GM20431 (cell line): ENCODE results near the gene ADSS2.
"Not testable (repeated sequence)": the region's sequence is repeated elsewhere in the genome, so short reads cannot be mapped to it uniquely, and the experiment has no call there.

Experiments used
- in situ Hi-C: fragments of 300-500 bp; cut with MseI, MboI; formaldehyde crosslinking; loops from one replicate; pipeline ENCODE4 v1.15.0; 2020; ENCODE audit warnings: low sequenced_read_pairs; ENCODE audit not compliant: unreplicated experiment

Gene ADSS2

DNA sequence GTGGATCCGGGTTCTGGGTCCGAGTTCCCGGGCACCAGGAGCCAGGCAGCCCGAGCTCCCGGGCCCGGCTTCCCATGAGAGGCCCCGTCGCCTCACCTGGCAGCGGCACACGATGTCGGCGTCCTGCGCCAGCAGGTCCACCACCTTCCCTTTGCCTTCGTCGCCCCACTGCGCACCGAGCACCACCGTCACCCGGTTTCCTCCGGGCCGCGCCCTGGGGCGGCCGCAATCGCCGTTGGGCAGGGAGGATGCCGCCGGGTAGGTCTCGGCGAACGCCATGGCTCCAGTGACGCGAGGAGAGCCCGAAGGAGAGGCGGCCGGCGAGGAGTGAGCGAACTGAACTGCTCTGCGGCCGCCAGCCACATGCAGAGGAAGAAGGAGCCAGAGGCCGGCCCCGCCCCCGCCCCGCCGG, at the start of gene ADSS2:
ADSS2 (minus strand) TSS at position 371 of the 412 bp plus-strand sequence; CDS start at position 279, 92 bp downstream.
- in situ Hi-C loops = no loop called here

DNA sequence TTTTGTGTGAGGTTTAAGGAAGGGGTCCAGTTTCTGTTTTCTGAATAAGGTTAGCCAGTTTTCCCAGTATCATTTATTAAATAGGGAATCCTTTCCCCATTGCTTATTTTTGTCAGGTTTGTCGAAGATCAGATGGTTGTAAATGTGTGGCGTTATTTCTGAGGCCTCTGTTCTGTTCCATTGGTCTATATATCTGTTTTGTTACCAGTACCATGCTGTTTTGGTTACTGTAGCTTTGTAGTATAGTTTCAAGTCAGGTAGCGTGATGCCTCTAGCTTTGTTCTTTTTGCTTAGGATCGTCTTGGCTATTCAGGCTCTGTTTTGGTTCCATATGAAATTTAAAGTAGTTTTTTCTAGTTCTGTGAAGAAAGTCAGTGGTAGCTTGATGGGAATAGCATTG, 48.8 kb upstream of the ADSS2 start:
- in situ Hi-C loops = not testable (repeated sequence)

DNA sequence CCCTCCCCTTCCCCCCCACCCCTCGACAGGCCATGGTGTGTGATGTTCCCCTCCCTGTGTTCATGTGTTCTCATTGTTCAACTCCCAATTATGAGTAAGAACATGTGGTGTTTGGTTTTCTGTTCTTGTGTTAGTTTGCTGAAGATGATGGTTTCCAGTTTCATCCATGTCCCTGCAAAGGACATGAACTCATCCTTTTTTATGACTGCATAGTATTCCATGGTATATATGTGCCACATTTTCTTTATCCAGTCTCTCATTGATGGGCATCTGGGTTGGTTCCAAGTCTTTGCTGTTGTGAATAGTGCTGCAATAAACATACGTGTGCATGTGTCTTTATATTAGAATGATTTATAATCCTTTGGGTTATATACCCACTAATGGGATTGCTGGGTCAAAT, 47.8 kb upstream of the ADSS2 start:
- in situ Hi-C loops = not testable (repeated sequence)

DNA sequence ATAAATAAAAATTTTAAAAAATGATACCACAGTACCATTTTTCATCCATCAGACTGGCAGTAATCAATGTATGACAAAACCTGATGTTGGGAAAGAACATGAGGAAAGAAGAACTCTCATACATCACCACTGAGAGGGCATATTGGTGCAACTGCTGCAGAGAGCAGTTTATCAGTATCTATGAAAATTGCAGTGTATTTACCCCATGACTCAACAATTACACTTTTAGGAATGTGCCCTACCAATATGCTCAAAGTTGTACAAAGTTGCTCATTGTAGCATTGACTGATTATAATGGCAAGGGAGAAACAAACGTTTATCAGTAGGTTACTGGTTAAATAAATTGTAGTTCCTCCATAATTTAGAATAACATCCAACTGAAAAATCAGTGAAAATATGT, 46.1 kb upstream of the ADSS2 start:
- in situ Hi-C loops = no loop called here

DNA sequence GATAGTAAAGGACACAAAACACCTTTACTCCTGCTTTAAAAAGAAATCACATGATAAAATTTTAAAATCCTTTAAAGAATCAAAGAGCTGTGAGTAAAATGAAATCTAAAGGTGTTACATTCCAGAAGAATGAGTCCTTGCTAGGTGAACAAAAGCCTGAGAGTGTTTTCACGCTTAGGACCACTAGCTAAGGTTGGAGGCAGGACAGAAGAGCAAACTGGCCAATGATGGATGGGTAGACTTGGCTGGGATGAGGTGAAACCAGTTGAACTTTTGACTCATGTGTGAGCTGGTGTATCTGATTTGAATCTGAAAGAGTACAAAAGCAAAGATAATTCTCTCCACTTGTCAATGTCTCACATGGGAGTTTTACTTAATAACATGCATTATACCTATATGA, 44.5 kb upstream of the ADSS2 start:
- in situ Hi-C loops = no loop called here

DNA sequence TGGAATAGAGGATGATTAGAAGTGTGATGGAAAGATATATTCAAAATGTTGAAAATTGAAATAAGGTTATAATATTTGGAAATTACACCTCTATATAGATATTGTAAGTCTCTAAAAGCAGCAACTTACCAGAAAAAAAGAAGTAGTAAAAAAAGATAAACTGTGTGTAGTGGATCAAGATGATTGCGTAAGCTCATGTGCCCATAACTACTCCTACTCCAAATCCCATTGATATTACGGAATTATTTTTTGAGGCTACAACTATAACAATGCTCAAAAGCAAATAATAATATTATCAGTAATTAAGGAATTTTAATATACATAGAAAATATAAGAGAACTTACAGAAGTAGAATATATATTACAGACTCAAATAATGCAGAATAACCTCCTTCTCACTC, 42.9 kb upstream of the ADSS2 start:
- in situ Hi-C loops = no loop called here

DNA sequence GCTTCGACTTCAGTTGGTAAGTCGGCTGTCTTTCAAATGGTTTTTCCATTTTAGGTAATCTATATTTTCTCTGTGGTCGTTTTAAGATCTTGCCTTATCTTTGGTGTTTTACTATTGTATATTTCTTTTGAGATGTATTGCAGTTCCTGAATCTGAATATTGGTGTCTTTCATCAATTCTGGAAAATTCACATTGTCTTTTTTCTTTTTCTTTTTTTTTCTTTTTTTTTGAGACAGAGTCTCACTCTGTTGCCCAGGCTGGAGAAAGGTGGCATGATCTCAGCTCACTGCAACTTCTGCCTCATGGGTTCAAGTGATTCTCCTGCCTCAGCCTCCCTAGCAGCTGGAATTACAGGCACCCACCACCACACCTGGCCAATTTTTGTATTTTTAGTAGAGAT, 33.3 kb upstream of the ADSS2 start:
- in situ Hi-C loops = not testable (repeated sequence)

DNA sequence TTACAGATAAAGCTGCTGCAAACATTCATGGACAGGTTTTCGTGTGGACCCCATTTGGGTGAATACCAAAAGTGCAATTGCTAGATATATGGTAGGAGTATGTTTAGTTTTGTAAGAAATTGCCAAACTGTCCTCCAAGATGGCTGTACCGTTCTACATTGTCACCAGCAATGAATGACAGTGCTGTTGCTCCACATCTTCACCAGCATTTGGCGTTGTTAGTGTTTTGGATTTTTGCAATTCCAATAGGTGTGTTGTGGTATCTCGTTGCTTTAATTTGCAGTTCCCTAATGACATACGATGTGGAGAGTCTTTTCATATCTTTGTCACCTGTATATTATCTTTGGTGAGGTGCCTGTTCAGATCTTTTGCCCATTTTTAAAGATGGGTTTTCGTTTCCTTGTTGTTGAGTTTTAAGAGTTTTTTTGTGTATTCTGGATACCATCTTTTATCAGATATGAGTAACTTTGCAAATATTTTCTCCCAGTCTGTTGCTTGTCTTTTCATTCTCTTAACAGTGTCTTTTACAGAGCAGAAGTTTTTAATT, 21.4 kb upstream of the ADSS2 start:
- in situ Hi-C loops = no loop called here

DNA sequence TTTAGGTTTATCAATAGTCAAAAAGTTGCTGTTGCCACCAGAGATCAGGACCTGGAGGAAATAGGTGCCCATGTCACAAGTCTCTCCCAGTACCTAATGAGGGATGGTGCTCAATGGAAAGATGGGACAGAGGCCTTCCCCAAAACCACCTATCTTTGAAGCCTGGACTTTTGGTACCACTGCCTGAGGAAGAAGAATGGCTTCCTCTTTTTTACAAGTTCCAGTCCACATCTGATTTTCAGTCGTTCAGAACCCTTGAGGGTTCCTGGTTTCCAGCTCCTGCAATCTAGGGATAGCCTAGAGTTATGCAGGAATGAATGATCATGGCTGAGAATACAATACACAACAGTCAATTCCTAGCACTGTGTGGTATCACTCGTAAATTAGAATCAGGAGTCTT, 15.0 kb upstream of the ADSS2 start:
- in situ Hi-C loops = no loop called here

DNA sequence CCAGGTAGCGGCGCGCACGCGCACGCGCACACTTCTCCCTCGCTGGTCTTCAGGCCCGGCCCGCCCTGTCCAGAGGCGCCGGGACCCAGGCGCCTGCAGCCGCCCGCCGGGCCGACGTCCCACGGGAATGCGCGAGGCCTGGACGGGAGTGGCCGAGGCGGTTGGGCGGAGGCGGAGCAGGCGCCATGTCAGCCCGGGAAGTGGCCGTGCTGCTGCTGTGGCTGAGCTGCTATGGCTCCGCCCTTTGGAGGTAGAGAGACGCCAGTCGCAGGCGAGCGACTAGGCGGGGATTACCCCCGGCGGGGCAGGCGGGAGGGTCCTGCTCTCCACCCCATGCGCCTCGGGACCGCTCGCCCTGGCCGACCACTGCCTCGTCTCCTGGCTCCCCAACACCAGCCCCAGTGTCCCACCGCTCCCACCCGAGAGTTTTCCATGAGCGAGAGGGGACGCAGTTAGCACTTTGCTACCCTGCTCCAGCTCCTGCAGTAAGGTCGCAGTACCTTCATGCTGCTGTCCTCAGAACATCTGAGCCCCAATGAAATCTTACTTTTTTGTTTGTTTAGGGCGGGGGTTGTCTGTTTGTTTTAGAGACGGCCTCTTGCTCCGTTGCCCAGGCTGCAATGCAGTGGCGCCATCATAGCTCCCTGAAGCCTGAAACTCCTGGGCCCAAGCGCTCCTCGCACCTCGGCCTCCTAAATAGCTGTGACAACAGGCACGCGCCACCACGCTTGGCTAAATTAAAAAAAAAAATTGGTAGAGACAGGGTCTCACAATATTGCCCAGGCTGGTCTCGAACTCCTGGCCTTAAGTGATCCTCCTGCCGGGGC, 9.7 kb upstream of the ADSS2 start, which contains the start of gene CATSPERE:
CATSPERE (plus strand) TSS at position 29 of the 827 bp plus-strand sequence; CDS start at position 186, 157 bp downstream.
- in situ Hi-C loops = no loop called here

DNA sequence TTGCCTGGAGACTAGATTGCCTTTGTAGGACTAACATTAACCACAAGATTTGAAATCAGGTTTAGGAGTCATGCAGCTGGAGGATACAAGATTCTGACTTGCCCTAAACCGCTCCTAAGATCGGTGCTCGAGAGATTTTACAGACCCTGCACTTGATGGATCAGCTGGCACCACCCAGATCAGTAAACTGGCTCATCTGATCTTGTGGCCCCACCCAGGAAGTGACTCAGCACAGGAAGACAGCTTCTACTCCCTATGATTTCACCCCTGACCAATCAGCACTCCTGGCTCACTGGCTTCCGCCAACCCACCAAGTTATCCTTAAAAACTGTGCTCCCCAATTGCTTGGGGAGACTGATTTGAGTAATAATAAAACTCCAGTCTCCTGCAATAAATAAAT, 8.5 kb upstream of the ADSS2 start:
- in situ Hi-C loops = no loop called here

DNA sequence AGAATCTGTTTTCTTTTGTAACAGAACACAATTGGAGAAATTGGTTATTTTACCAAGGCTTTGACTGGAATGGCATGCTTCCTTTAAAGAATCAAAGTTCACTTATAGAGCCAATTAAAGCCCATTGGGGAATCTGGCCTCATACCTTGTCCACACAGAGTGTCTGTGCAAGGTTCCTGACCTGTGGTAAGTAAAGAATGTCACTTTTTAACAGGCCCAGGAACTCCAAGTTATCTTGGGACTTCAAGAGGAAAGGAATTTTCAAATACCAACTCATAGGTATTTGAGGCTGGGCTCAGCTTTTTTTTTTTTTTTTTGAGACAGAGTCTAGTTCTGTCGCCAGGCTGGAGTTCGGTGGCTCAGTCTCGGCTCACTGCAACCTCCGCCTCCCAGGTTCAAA, 7.1 kb upstream of the ADSS2 start:
- in situ Hi-C loops = no loop called here

DNA sequence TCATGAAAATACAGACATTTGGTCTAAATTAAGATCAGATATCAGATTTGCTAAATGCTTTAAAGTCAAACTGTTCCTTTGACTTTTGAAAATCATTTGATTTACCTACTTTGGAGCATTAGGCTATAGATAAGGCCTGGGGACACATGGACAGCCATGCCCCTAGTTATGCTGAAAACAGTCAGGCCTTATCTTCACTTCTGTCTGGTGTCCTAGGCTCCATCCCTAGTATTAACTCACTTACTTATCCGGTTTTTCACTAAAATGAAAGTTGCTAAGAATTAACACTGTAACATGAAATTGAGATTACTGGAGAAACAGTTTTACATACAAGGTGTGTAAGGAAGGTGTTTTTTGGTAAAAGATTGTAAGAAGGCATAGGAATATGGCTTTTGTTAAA, 4.9 kb upstream of the ADSS2 start:
- in situ Hi-C loops = no loop called here

DNA sequence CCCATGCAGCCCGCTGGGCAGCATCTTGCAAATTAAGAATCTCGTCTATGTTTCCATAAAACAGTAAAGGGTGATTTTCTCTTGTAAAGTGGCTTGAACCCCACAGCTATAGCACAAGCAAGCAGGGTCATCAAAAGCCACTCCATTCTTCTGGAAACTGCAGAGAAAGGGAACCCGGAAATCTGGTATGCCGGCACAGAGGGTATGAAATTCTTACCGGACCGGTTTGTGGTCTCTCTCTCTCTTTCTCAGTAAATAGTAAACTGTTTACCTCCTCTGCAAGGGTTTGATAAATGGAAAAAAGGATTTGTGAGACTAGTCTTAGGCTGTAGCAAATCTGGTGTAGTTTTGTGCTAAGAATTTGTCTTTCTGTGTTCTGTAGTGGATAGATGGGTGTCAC, 2.7 kb upstream of the ADSS2 start:
- in situ Hi-C loops = no loop called here

DNA sequence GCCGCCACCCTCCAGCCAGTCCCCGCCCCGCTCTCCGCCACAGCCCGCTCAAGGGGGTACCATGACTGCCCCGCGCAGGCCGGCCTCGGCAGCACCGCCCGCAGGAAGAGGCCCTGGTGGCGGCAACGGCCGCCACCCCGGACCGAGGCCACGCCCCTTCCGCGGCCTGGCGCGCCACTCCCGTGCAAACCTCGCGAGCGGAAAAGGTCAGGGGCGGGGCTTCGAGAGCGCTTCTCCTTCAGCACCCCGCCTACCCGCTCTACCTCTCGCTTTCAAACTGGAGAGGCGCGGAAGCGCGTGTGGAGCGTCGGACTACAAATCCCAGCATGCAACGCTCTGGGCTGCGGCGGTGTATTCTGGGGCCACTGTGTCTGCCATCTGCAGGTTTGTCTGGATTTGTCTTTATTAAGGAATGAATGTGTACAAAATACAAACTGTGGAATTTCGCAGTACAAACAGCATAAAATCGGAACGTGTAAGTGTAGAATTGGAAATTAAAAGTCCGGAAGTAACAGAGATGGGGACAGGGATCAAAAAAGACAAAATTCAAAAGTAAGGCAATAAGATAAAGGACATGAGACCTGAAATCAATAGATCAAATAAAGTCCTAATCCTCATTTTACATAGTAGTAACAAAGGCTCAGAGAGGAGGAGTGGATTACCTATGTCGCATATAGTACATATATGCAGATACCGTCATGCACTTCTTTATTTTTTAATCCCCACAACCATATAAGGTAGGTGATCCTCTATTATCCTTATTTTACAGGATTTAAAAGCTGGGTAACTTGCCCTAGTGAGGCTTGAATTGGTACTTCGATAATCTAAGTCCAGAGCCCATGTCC, 464 bp upstream of the ADSS2 start:
- in situ Hi-C loops = no loop called here

DNA sequence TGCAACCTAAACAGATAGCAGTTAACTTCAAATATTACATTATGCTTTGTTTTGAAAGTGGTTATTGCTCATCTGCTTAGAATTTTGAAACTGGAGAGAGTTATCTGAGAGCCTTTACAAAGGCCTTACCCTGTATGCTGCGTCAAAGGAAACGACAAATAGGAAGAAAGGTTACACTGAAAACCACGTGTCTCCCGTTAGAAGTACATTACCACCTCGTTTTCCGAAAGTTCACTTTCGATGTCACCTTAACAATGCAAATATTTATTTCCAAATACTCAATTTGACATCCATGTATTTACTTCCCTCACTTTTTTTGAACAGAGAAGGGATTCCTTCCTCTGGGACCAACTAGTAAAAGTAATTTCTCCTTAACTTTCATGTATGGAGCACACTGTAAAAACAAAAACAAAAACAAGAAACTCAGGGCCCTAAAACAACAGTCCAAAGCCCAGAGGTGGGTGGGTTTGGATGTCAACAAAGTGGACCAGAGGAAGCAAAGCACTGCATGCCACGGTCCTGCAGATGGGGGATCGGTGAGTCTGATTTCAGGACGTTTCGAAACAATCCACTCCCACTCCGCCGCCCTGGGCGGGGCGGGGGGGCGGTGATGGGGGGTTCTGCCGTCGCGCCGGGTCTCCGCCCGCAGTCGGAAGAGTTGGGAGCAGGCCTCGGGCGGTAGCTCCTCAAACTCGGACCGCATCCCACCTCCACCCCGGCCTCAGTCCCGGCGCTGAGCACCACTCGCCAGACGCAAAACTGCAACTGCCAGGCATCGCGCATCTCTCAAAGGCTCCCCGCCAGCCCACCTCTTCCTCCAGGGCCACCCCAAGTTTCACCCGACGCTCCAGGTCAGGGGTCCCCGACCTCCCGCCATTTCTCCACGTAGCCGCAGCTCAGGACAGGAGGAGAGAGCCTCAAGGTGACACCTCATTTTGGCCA, 841 bp downstream of the ADSS2 start:
- in situ Hi-C loops = no loop called here

DNA sequence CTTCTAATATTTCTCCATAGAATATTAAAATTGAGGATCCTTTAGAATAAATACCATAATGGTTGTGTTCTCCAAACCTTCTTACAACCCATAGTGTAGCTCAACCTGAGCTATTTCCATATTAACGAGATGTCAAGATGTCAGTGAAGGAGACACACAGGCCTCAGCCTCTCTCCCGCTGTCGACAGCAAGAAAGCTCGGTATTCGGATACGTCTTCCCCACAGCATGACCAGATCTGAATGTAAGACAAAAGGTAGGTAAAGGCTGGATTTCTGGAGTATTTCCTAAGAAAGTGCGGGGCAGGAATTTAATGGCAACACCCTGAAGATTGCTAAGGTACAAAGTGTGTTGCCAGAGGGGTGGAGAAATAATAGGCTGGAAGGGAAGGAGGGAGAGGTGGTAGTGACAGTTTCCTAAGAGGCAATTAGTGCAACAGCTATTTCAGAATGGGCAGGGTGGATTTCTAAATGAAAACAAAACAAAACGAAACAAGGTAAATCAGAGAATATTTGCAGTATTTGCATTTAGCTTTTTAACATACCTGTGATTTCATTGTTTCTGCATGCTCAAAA, 1.7 kb downstream of the ADSS2 start:
- in situ Hi-C loops = no loop called here

DNA sequence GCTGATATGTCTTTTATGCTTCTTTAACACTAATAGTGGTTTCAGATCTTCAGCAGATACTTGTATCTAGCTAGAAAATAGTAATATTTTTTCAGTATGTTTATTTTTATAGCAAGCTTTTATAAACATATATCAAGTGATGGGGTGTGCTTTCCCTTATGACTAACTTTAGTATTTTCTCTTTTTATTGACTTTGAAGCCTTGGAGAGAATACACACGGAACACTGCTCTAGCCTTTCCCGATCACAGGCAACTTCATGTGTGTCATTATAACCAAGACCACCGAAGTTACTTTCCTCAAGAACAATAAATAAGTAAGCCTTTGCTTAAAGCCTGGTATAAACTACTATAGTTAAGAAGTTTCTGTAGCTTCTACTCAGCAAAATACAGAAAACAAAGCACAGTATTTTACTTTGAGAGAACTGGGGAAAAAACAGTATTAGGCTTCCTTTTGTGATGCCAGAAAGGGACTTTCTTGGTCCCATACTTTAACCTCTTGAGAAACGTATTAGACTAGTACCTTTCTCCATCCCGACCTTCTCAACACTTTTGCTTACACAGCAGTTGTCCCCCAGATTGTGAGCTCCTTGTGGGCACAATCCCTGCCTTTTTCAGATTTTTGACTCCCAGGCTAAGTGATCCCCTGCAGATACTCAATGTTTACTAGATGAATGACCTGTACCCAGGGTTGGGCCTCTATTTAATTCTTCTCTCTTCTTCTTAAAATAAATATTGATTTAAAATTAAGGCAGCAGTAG, 3.3 kb downstream of the ADSS2 start:
- in situ Hi-C loops = no loop called here

DNA sequence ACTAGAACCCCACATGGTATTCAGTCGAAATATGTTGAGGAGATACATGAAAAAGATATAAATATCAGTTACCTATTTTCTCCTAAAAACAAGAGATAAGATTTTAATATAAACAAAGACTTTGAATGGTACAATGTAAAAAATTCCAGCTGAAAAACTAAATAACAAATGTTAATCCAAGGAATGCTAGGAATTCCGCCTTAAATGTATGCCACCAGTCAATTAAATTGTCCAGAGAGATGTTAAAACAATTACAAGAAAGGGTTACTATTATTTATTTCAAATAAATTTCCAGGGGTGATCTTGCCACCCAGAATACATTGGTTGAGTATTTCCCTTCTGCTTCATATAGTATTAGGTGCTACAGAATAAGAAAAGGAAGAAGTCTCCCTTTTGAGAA, 4.2 kb downstream of the ADSS2 start:
- in situ Hi-C loops = no loop called here
